Ramos (cell line): Measurements from ENCODE around the gene CCDC124.

ENCODE experiments used
- in situ Hi-C: fragments of 300-500 bp; cut with MboI; formaldehyde crosslinking; loops from one replicate; pipeline ENCODE4 v1.14.3; 2022; ENCODE audit warnings: low sequenced_read_pairs; ENCODE audit not compliant: unreplicated experiment

Gene CCDC124

GRCh38 chr19:17977021-17977420 lies 44.2 kb downstream of the CCDC124 start:
- in situ Hi-C loops, result no loop called here

DNA sequence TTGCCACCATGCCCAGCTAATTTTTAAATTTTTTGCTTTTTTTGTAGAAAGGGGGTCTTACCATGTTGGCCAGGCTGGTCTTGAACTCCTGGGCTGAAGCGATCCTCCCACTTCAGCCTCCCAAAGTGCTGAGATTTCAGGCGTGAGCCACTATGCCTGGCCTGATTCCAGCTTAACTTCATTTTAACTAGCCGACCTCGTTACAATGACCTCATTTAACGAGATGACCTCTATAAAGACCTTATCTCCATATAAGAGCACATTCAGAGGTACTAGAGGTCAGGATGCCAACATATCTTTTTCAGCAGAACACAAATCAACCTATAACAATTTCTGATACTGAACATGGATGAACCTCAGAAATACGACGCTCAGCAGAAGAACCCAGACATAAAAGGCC lies 44.7 kb downstream of the CCDC124 start:
- in situ Hi-C loops, result no loop called here

DNA sequence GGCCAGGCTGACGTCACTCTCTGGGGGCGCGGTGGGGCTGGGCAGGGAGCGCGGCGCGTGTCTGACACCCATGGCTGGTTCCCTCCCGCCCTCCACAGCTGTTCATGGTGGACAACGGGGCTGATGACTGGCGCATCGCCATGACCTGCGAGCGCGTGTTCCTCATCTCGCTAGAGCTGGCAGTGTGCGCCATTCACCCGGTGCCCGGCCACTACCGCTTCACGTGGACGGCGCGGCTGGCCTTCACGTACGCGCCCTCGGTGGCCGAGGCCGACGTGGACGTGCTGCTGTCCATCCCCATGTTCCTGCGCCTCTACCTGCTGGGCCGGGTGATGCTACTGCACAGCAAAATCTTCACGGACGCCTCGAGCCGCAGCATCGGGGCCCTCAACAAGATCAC lies 48.8 kb downstream of the CCDC124 start:
- in situ Hi-C loops, result no loop called here

DNA sequence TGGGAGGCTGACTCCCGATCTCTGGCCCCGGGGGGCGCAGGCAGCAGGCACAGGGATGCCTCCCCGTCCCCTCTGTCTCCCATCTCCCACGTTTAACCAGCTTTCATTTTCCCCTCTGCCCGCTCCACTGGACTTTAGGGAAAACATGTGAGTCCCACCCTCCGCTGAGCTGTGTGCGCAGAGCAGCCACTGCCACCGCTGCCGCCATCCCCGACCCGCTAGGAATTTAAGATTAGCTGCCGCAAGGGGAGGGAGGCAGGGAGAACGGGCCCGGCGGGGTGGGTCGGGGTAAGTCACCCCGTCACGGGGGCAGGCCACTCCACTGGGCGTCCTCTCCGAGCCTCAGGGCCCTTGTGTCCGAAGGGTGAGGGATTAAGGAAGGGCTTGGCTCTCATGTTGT lies 49.6 kb downstream of the CCDC124 start:
- in situ Hi-C loops, result no loop called here

DNA sequence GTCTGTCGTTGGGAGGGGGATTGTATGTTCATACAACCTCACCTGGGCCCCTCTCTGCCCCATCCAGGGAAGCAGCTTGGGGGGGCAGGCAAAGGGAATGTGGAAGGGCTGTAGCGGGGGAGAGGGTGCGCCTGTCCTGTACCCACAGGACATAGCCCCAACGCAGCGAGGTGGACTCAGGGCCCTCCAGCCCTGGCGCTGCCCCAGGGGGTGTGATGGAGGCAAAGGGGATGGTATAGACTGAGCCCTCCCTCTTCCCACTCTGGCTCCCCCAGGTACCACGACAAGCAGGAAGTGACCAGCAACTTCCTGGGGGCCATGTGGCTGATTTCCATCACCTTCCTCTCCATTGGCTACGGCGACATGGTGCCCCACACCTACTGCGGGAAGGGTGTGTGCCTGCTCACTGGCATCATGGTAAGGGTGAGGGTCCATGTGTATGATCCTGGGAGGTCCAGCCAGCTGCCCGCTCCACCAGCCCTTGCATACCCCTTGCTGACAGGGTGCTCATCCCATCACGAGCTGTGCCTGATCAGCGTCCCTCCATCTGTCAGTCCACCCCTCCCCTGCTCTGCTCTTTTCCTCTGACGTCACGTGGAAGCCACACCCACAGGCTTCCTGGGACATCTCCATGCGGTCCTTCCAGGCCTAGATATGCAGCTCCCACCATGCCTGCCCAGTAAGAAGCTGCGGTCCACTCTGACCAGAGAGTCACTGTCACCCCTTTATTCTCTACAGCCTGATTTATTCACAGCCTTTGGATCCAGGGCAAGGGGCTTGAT lies 52.4 kb downstream of the CCDC124 start:
- in situ Hi-C loops, result loop anchor here (5.0 kb wide), 1 partner anchor 33 kb away; no protein-coding TSS in a partner anchor

GRCh38 chr19:17986569-17986968 lies 53.8 kb downstream of the CCDC124 start:
- in situ Hi-C loops, result loop anchor here (5.0 kb wide), 1 partner anchor 34 kb away; no protein-coding TSS in a partner anchor

- in situ Hi-C loops, result loop anchor here (5.0 kb wide), 1 partner anchor 36 kb away; no protein-coding TSS in a partner anchor
Observed at GRCh38 chr19:17988161-17988560, 55.3 kb downstream of the CCDC124 start.

- in situ Hi-C loops, result loop anchor here (5.0 to 10.0 kb wide), 2 partner anchors 37 to 125 kb away; no protein-coding TSS in a partner anchor
Observed at GRCh38 chr19:17989425-17990094, 56.7 kb downstream of the CCDC124 start.

- in situ Hi-C loops, result loop anchor here (10.0 kb wide), 1 partner anchor 128 kb away; no protein-coding TSS in a partner anchor
Observed at GRCh38 chr19:17993076-17993813, 60.4 kb downstream of the CCDC124 start.
